ENCODE data around the gene ZZZ3. TPM values are rescaled to one million over a fixed set of nuclear protein-coding genes. Genes with fewer than 3 reads are reported as not detected.
"Not testable (repeated sequence)": the region's sequence is repeated elsewhere in the genome, so short reads cannot be mapped to it uniquely, and the experiment has no call there.

The ZZZ3 gene
- 50.6 and 52.5 TPM in 2 replicates for total RNA-seq

- peak; percentile 92 to 94 for DNase-seq (ENCODE audit: low read depth in 2 of 2)
Observed at GRCh38 chr1:77682460-77683159, at the start of gene ZZZ3. Gene ZZZ3 (minus strand): TSS chr1:77682658. CDS start chr1:77633354, 49,304 bp downstream.

- no peak for DNase-seq (ENCODE audit: low read depth in 2 of 2)
Observed at GRCh38 chr1:77732090-77732489, 49.6 kb upstream of the ZZZ3 start.

- DNase-seq (ENCODE audit: low read depth in 2 of 2): no peak
Observed at GRCh38 chr1:77725706-77726105, 43.2 kb upstream of the ZZZ3 start.

GRCh38 chr1:77718181-77718580, 35.7 kb upstream of the ZZZ3 start:
- no peak for DNase-seq (ENCODE audit: low read depth in 2 of 2)

- DNase-seq (ENCODE audit: low read depth in 2 of 2): no peak
Observed at GRCh38 chr1:77716065-77716464, 33.6 kb upstream of the ZZZ3 start.

GRCh38 chr1:77709727-77710126, 27.3 kb upstream of the ZZZ3 start:
- DNase-seq (ENCODE audit: low read depth in 2 of 2): no peak

GRCh38 chr1:77706321-77706720, 23.9 kb upstream of the ZZZ3 start:
- DNase-seq (ENCODE audit: low read depth in 2 of 2): no peak

- DNase-seq (ENCODE audit: low read depth in 2 of 2): peak; percentile 20 to 37
Observed at GRCh38 chr1:77704736-77705135, 22.3 kb upstream of the ZZZ3 start.

GRCh38 chr1:77699673-77700072, 17.2 kb upstream of the ZZZ3 start:
- DNase-seq (ENCODE audit: low read depth in 2 of 2): not testable (repeated sequence)

- DNase-seq (ENCODE audit: low read depth in 2 of 2): no peak
Observed at GRCh38 chr1:77697441-77697840, 15.0 kb upstream of the ZZZ3 start.

GRCh38 chr1:77688939-77689338, 6.5 kb upstream of the ZZZ3 start:
- DNase-seq (ENCODE audit: low read depth in 2 of 2): no peak

GRCh38 chr1:77687519-77687906, 5.1 kb upstream of the ZZZ3 start:
- DNase-seq (ENCODE audit: low read depth in 2 of 2): no peak

- DNase-seq (ENCODE audit: low read depth in 2 of 2): no peak
Observed at GRCh38 chr1:77686796-77687518, 4.5 kb upstream of the ZZZ3 start.

- DNase-seq (ENCODE audit: low read depth in 2 of 2): peak; percentile 82 to 95
Observed at GRCh38 chr1:77683160-77684148, 996 bp upstream of the ZZZ3 start.

- DNase-seq (ENCODE audit: low read depth in 2 of 2): no peak
Observed at GRCh38 chr1:77680173-77680572, 2.3 kb downstream of the ZZZ3 start.

GRCh38 chr1:77678660-77679610, 3.5 kb downstream of the ZZZ3 start:
- no peak for DNase-seq (ENCODE audit: low read depth in 2 of 2)

- DNase-seq (ENCODE audit: low read depth in 2 of 2): not testable (repeated sequence)
Observed at GRCh38 chr1:77674807-77675206, 7.7 kb downstream of the ZZZ3 start.

GRCh38 chr1:77673716-77674355, 8.6 kb downstream of the ZZZ3 start:
- no peak for DNase-seq (ENCODE audit: low read depth in 2 of 2)

GRCh38 chr1:77673030-77673429, 9.4 kb downstream of the ZZZ3 start:
- DNase-seq (ENCODE audit: low read depth in 2 of 2): no peak

GRCh38 chr1:77672374-77672773, 10.1 kb downstream of the ZZZ3 start:
- DNase-seq (ENCODE audit: low read depth in 2 of 2): no peak

Measured in dermis microvascular lymphatic vessel endothelial cell (primary cell).